IMR-90 (cell line): ENCODE results near the gene PCSK6.

ENCODE experiments used
- SMC3 ChIP-seq: fragments of 150-350 bp; IDR thresholded peaks from 2 replicates; pipeline ENCODE4 v1.6.1; 2016; ENCODE audit warnings: low read depth, mild to moderate bottlenecking, antibody characterized with exemption, low read length, moderate library complexity
- TF ChIP-seq, protein P1 (sequence below): conservative IDR thresholded peaks from 2 replicates; pipeline ENCODE4 v1.5.1; 2012; ENCODE audit warnings: mild to moderate bottlenecking, low read depth, low read length, improper control_type of control experiment

DNA sequence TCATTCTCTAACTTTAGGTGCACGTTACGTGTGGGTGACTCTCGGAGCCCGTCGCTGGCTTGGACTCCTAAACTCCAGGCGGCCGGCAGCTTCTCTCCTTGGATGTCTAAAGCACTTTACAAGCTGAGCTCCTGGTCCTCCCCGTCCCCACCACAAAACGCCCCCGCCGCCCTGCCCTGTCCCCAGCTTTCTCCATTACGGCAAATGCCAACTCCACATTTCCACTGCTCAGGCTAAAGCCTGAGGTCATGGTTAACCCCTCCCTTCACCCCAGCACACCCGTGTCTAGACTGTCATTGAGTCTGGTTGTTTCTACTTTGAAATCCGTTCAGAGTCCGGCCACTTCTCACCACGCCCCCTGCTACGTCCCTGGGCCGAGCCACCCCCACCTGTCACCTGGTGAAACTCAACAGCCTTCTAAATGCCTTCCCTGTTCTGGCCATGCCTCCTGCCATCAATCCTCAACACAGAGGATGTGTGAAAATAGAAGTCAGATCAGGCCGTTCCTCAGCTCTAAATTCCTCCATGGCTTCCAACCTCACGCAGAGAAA lies 8.1 kb upstream of the PCSK6 start:
- TF ChIP-seq SMC3, result no peak
- TF ChIP-seq, protein P1, sequence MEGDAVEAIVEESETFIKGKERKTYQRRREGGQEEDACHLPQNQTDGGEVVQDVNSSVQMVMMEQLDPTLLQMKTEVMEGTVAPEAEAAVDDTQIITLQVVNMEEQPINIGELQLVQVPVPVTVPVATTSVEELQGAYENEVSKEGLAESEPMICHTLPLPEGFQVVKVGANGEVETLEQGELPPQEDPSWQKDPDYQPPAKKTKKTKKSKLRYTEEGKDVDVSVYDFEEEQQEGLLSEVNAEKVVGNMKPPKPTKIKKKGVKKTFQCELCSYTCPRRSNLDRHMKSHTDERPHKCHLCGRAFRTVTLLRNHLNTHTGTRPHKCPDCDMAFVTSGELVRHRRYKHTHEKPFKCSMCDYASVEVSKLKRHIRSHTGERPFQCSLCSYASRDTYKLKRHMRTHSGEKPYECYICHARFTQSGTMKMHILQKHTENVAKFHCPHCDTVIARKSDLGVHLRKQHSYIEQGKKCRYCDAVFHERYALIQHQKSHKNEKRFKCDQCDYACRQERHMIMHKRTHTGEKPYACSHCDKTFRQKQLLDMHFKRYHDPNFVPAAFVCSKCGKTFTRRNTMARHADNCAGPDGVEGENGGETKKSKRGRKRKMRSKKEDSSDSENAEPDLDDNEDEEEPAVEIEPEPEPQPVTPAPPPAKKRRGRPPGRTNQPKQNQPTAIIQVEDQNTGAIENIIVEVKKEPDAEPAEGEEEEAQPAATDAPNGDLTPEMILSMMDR, result no peak
